Vagina (tissue), 2 donors: ENCODE data around the gene ZNF469. TPM values are rescaled to one million over a fixed set of nuclear protein-coding genes. Genes with fewer than 3 reads are reported as not detected.
"Not testable (repeated sequence)": the region's sequence is repeated elsewhere in the genome, so short reads cannot be mapped to it uniquely, and the experiment has no call there.

ENCODE experiments used
- DNase-seq, 2 donors: peaks; one replicate each; pipeline ENCODE4 v3.0.0-alpha.2; 2017; ENCODE audit errors: extremely low spot score in 2 of 2
- H3K27ac ChIP-seq: fragments of 200-600 bp; sonication (generic); one replicate; pipeline ENCODE4 v1.5.1; 2019
- H3K27me3 ChIP-seq: fragments of 200-600 bp; sonication (generic); one replicate; pipeline ENCODE4 v1.5.1; 2019
- H3K36me3 ChIP-seq, 2 donors: fragments of 200-600 bp; sonication (generic); one replicate each; pipeline ENCODE4 v1.5.1; 2017 to 2019
- H3K4me1 ChIP-seq: fragments of 200-600 bp; sonication (generic); one replicate; pipeline ENCODE4 v1.5.1; 2019
- H3K4me3 ChIP-seq, 2 donors: fragments of 200-600 bp; sonication (generic); 1 replicate in 1 of 2; 2 replicates in 1 of 2; pipeline ENCODE4 v1.5.1; 2016 to 2019
- H3K9me3 ChIP-seq: fragments of 200-600 bp; sonication (generic); one replicate; pipeline ENCODE4 v1.5.1; 2019
- POLR2A ChIP-seq, 2 donors: fragments of 450-650 bp; IDR thresholded peaks; one replicate each; pipeline ENCODE4 v1.6.1; 2017; ENCODE audit warnings: antibody characterized with exemption in 2 of 2, mild to moderate bottlenecking in 2 of 2, moderate library complexity in 2 of 2
- POLR2AphosphoS5 ChIP-seq, 2 donors: sonication (generic); formaldehyde crosslinking; IDR thresholded peaks; one replicate each; pipeline ENCODE4 v1.9.0; 2017; ENCODE audit warnings: antibody characterized with exemption in 2 of 2, mild to moderate bottlenecking in 2 of 2, low read depth in 1 of 2; ENCODE audit not compliant: insufficient read depth in 1 of 2
- intact Hi-C: fragments of 100-400 bp; cut with DNase I; formaldehyde crosslinking; loops from one replicate; pipeline ENCODE4 v1.15.1; 2023
- total RNA-seq: library from RNA; depleted of rRNA; stranded (reverse); fragments of >200 nt; gene quantifications from one replicate; pipeline ENCODE4 v1.2.3, GENCODE V29; 2016
- TF ChIP-seq, protein P1 (sequence below), 3 experiments: fragments of 450-650 bp in 2 of 3; fragments of 200-600 bp in 1 of 3; sonication (generic) in 1 of 3; IDR thresholded peaks; one replicate each; pipeline ENCODE4 v1.5.1; 2017 to 2019; ENCODE audit warnings: antibody characterized with exemption in 3 of 3, mild to moderate bottlenecking in 2 of 3, moderate library complexity in 2 of 3

Gene ZNF469
- total RNA-seq, 1 donor from 2014 or later, result 2.2 TPM

DNA sequence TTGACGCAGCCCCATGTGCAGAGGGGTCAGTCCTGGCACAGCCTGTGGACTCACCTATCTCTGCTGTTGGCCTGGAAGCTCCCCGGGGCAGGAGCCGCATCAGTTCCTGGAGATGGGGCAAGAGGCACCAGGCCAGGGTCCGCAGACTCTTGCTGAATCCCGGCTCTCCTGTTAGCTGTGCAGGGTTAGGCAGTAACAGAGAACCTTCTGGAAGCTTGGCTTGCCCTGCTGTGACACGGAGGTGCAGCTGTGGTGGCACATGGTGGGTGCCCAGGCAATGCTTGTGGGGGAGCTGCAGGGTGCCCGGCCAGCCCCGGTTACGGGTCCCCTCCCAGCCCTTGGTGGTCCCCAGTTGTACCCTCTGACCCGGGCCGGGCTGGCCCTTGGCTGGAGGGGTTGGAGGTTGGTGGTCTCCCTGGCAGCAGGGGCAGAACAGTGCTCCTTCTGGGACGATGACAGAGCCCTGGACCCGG lies 26.0 kb upstream of the ZNF469 start:
- Histone ChIP-seq H3K36me3 (no peaks in the 10 kb centered on the region), H3K27me3 (no peaks in the 10 kb centered on the region), H3K27ac (no peak overlapping the region), H3K4me1 (no peaks in the 10 kb centered on the region), H3K9me3 (no peaks in the 10 kb centered on the region), H3K4me3 (no peak overlapping the region)
- no peak for TF ChIP-seq POLR2A (IDR thresholded peaks at IDR 0.05)
- TF ChIP-seq POLR2AphosphoS5 (IDR thresholded peaks at IDR 0.05; ENCODE audit: insufficient read depth in 1 of 2, low read depth in 1 of 2), result no peak
- TF ChIP-seq, protein P1, sequence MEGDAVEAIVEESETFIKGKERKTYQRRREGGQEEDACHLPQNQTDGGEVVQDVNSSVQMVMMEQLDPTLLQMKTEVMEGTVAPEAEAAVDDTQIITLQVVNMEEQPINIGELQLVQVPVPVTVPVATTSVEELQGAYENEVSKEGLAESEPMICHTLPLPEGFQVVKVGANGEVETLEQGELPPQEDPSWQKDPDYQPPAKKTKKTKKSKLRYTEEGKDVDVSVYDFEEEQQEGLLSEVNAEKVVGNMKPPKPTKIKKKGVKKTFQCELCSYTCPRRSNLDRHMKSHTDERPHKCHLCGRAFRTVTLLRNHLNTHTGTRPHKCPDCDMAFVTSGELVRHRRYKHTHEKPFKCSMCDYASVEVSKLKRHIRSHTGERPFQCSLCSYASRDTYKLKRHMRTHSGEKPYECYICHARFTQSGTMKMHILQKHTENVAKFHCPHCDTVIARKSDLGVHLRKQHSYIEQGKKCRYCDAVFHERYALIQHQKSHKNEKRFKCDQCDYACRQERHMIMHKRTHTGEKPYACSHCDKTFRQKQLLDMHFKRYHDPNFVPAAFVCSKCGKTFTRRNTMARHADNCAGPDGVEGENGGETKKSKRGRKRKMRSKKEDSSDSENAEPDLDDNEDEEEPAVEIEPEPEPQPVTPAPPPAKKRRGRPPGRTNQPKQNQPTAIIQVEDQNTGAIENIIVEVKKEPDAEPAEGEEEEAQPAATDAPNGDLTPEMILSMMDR (IDR thresholded peaks at IDR 0.05), result no peak
- intact Hi-C loops, result no loop called here
- no peak for DNase-seq

DNA sequence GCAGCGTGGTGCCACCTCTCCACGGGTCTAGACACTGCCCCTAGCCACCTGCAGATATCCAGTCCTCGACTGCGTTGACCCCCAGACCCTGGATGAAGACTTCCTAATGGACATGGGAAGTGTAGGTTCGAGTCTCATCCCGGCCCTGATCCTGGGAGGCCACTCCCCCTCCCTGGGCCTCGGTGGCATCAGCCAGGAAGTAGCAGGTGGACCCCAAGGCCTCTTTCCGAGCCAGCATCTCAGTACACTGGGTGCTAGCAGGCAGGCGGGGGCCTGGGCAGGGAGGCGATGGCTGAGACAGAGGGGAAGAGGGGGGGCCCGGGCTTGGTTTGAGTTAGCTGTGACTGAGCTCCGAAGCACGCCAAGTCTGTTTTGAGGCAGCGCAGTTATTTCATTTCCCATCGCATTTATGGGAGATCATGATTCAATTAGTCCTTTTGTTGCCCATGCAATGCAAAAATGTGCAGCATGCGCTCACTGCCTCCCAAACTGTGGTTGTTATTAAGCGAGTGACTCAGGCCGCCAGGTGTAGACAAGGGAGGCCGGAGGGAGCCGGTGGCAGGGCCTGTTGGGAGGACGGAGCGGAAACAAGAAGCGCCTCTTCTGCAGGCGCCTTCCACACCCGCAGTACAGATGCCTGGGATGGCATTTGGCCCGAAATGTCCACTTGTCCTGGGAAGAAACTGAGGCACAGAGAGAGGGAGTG lies 25.3 kb upstream of the ZNF469 start:
- no peaks in the 10 kb centered on the region for H3K27me3 ChIP-seq
- no peaks in the 10 kb centered on the region for H3K36me3 ChIP-seq
- H3K4me3 ChIP-seq, result no peak overlapping the region
- no peaks in the 10 kb centered on the region for H3K9me3 ChIP-seq
- no peaks in the 10 kb centered on the region for H3K4me1 ChIP-seq
- intact Hi-C loops, result no loop called here
- no peak for DNase-seq
- TF ChIP-seq, protein P1 (IDR thresholded peaks at IDR 0.05), result no peak
- TF ChIP-seq POLR2A (IDR thresholded peaks at IDR 0.05) (no peak), POLR2AphosphoS5 (IDR thresholded peaks at IDR 0.05; ENCODE audit: insufficient read depth in 1 of 2, low read depth in 1 of 2) (no peak)
- H3K27ac ChIP-seq, result no peak overlapping the region

DNA sequence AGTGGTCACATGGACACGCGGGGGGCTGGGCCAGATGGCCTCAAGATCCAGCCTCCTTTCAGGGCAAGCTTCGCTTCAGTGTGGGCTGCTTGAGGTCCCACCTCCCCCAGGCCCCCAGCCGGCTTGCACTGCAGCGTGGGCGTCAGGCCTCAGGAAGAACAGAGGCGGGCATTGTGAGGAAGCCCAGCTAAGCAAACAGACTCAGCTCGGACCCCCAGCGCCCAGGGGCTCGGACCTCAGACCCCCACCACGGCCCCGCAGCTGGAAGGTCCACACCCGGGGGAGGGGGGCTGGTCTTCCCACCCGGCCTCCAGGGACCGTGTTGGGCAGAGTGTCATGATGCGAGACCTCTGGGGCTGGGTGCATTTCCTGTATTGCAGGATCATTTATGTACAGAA lies 24.7 kb upstream of the ZNF469 start:
- intact Hi-C loops, result no loop called here
- DNase-seq, result no peak
- Histone ChIP-seq H3K27ac (no peak overlapping the region), H3K36me3 (no peaks in the 10 kb centered on the region), H3K4me1 (no peaks in the 10 kb centered on the region), H3K27me3 (no peaks in the 10 kb centered on the region), H3K4me3 (no peak overlapping the region), H3K9me3 (no peaks in the 10 kb centered on the region)
- TF ChIP-seq, protein P1 (IDR thresholded peaks at IDR 0.05), result no peak
- TF ChIP-seq POLR2A (IDR thresholded peaks at IDR 0.05), result no peak
- no peak for TF ChIP-seq POLR2AphosphoS5 (IDR thresholded peaks at IDR 0.05; ENCODE audit: insufficient read depth in 1 of 2, low read depth in 1 of 2)

DNA sequence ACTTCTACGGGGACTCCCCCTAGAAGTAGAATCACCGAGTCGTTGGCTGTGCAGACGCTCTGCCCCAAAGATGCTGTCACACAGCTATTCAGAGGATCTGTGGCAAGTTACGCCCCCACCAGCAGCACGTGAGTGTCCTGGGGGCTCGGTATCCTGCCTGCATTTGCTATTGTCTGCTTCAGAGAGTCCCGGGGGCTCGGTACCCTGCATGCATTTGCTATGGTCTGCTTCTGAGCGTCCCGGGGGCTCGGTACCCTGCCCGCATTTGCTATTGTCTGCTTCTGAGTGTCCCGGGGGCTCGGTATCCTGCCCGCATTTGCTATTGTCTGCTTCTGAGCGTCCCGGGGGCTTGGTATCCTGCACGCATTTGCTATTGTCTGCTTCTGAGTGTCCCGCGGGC lies 23.8 kb upstream of the ZNF469 start:
- Histone ChIP-seq H3K9me3 (no peaks in the 10 kb centered on the region), H3K27ac (no peak overlapping the region), H3K36me3 (no peaks in the 10 kb centered on the region), H3K4me3 (no peak overlapping the region), H3K4me1 (no peaks in the 10 kb centered on the region), H3K27me3 (no peaks in the 10 kb centered on the region)
- DNase-seq, result no peak
- TF ChIP-seq POLR2A (IDR thresholded peaks at IDR 0.05) (no peak), POLR2AphosphoS5 (IDR thresholded peaks at IDR 0.05; ENCODE audit: insufficient read depth in 1 of 2, low read depth in 1 of 2) (no peak)
- TF ChIP-seq, protein P1 (IDR thresholded peaks at IDR 0.05), result no peak
- intact Hi-C loops, result no loop called here

DNA sequence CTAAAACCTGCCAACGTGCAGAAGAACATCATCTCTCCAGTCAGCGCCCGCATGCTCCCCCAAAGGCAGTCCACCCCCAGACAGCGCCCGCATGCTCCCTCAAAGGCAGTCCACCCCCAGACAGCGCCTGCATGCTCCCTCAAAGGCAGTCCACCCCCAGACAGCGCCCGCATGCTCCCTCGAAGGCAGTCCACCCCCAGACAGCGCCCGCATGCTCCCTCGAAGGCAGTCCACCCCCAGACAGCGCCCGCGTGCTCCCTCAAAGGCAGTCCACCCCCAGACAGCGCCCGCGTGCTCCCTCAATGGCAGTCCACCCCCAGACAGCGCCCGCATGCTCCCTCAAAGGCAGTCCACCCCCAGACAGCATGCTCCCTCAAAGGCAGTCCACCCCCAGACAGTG lies 22.4 kb upstream of the ZNF469 start:
- intact Hi-C loops, H3K27ac ChIP-seq, H3K9me3 ChIP-seq, H3K4me1 ChIP-seq, H3K27me3 ChIP-seq, H3K36me3 ChIP-seq, H3K4me3 ChIP-seq, DNase-seq: not testable (repeated sequence)
